Mammary epithelial cell (primary cell): ENCODE results near the gene SLIT1.

ENCODE experiments used
- CTCF ChIP-seq, 2 donors: IDR thresholded peaks in 1 of 2; conservative IDR thresholded peaks in 1 of 2; 2 replicates each; pipeline ENCODE4 v1.5.1; 2011 to 2012; ENCODE audit warnings: inconsistent platforms in 2 of 2, low read length in 2 of 2, mild to moderate bottlenecking in 2 of 2, control low read depth in 1 of 2, low read depth in 1 of 2; ENCODE audit not compliant: insufficient read depth in 1 of 2; ENCODE audit errors: extremely low read depth in 1 of 2
- EZH2 ChIP-seq: IDR thresholded peaks from 2 replicates; pipeline ENCODE4 v1.6.1; 2012; ENCODE audit warnings: low read length, inconsistent platforms, borderline replicate concordance

GRCh38 chr10:97173036-97173435 lies 12.7 kb downstream of the SLIT1 start:
- TF ChIP-seq CTCF (conservative IDR thresholded peaks at IDR 0.05 in 1 of 2, IDR thresholded peaks at IDR 0.05 in 1 of 2; ENCODE audit: extremely low read depth in 1 of 2, insufficient read depth in 1 of 2, low read depth in 1 of 2, low read length in 2 of 2) (no peak), EZH2 (no peak)
